Endothelial cell (in vitro differentiated cells): ENCODE data around the gene PRR20G. TPM values are rescaled to one million over a fixed set of nuclear protein-coding genes. Genes with fewer than 3 reads are reported as not detected.
"Not testable (repeated sequence)": the region's sequence is repeated elsewhere in the genome, so short reads cannot be mapped to it uniquely, and the experiment has no call there.

ENCODE experiments used
- DNase-seq: peaks from one replicate; pipeline ENCODE4 v3.0.0; 2021; ENCODE audit warnings: low spot score
- H3K27ac Mint-ChIP-seq: one replicate; pipeline ENCODE4 v1.8.0; 2021; ENCODE audit warnings: mixed read lengths, inconsistent platforms; ENCODE audit not compliant: unreplicated experiment
- H3K27me3 Mint-ChIP-seq: one replicate; pipeline ENCODE4 v1.8.0; 2021; ENCODE audit warnings: mild to moderate bottlenecking, moderate library complexity, mixed read lengths, inconsistent platforms; ENCODE audit not compliant: unreplicated experiment
- H3K36me3 Mint-ChIP-seq: one replicate; pipeline ENCODE4 v1.8.0; 2021; ENCODE audit warnings: mild to moderate bottlenecking, low read depth, mixed read lengths, inconsistent platforms; ENCODE audit not compliant: unreplicated experiment
- H3K4me1 Mint-ChIP-seq: one replicate; pipeline ENCODE4 v1.8.0; 2021; ENCODE audit warnings: mild to moderate bottlenecking, mixed read lengths, inconsistent platforms; ENCODE audit not compliant: unreplicated experiment
- H3K4me3 Mint-ChIP-seq: one replicate; pipeline ENCODE4 v1.8.0; 2021; ENCODE audit warnings: mild to moderate bottlenecking, mixed read lengths, inconsistent platforms; ENCODE audit not compliant: unreplicated experiment
- H3K9me3 Mint-ChIP-seq: one replicate; pipeline ENCODE4 v1.8.0; 2021; ENCODE audit warnings: mixed read lengths, inconsistent platforms; ENCODE audit not compliant: unreplicated experiment
- total RNA-seq: library from RNA; stranded (reverse); fragmentation: NEBNext Ultra II Directional; extraction: Animal tissue kit (Norgen Biotek cat#: 25700); gene quantifications from one replicate; pipeline ENCODE4 v1.2.1, GENCODE V29; 2021; ENCODE audit not compliant: unreplicated experiment
- TF ChIP-seq, protein P1 (sequence below): fragments of 200-600 bp; sonication (generic); IDR thresholded peaks from one replicate; pipeline ENCODE4 v1.5.0; 2021; ENCODE audit warnings: antibody characterized with exemption; ENCODE audit not compliant: unreplicated experiment

PRR20G gene
- total RNA-seq, 1 donor from 2014 or later = not detected

DNA sequence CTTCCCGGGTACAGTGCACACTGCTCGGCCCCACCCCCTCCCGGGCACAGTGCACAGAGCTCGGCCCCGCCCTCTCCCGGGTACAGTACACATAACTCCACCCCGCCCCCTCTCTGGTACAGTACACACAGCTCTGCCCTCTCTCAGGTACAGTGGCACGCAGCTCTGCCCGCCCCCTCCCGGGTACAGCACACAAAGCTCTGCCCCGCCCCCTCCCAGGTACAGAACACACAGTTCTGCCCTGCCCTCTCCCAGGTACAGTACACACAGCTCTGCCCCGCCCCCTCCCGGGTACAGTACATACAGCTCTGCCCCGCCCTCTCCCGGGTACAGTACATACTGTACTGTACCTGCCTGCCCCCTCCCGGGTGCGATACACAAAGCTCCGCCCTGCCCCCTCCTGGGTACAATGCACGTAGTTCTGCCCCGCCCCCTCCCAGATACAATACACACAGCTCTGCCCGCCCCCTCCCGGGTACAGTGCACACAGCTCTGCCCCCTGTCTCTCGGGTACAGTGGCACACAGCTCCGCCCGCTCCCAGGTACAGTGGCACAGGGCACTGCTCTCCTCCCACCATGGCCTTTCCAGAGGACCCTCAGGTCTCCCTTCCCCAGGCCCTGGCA is 16.4 kb upstream of the PRR20G start:
- H3K27ac Mint-ChIP-seq = no peak overlapping the region
- no peak overlapping the region for H3K4me3 Mint-ChIP-seq
- no peaks in the 10 kb centered on the region for H3K4me1 Mint-ChIP-seq
- TF ChIP-seq, protein P1, sequence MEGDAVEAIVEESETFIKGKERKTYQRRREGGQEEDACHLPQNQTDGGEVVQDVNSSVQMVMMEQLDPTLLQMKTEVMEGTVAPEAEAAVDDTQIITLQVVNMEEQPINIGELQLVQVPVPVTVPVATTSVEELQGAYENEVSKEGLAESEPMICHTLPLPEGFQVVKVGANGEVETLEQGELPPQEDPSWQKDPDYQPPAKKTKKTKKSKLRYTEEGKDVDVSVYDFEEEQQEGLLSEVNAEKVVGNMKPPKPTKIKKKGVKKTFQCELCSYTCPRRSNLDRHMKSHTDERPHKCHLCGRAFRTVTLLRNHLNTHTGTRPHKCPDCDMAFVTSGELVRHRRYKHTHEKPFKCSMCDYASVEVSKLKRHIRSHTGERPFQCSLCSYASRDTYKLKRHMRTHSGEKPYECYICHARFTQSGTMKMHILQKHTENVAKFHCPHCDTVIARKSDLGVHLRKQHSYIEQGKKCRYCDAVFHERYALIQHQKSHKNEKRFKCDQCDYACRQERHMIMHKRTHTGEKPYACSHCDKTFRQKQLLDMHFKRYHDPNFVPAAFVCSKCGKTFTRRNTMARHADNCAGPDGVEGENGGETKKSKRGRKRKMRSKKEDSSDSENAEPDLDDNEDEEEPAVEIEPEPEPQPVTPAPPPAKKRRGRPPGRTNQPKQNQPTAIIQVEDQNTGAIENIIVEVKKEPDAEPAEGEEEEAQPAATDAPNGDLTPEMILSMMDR = no peak
- DNase-seq = no peak
- H3K27me3 Mint-ChIP-seq = peaks cover 4% of the 10 kb centered on the region
- no peaks in the 10 kb centered on the region for H3K9me3 Mint-ChIP-seq
- no peaks in the 10 kb centered on the region for H3K36me3 Mint-ChIP-seq

DNA sequence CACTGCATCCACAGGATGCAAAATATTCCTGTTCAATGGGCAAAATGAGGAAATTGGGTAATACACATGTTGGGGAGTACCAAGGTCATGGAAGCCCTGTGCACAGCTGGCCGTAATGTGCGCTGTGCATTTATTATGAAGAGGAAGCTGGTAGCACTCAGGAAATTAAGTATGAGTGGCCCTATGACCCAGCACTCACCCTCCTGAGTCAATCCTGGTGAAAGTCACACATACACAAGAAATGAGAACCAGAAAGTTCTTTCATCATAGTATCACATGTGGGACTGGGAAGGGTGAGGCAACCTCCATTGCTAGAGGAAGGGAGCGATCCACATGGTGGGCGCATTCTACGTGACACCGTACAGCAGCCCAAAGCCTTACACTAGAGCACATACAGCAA is 11.4 kb upstream of the PRR20G start:
- H3K27ac Mint-ChIP-seq = no peak overlapping the region
- H3K9me3 Mint-ChIP-seq = no peaks in the 10 kb centered on the region
- no peak for DNase-seq
- no peaks in the 10 kb centered on the region for H3K4me1 Mint-ChIP-seq
- no peak overlapping the region for H3K4me3 Mint-ChIP-seq
- H3K36me3 Mint-ChIP-seq = no peaks in the 10 kb centered on the region
- TF ChIP-seq, protein P1 = no peak
- H3K27me3 Mint-ChIP-seq = no peaks in the 10 kb centered on the region

DNA sequence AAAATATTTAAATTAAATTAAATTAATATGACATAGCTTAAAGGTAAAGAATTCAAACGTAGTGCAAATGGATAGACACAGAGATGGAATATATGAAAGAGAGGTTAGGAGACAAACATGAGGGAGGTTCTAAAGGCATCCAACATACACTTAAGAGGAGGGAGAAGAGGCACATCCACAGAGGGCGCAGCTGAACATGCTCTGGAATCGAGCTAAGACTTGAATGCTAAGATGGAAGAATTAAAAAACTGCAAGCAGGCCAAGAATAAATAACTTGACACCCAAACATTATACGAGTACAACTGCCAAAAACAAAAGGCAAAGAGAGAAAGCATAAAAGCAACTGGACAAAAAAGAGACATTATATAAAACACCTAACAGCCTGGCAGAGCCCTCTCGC is 9.1 kb upstream of the PRR20G start:
- Mint-ChIP-seq H3K27me3 (peaks cover 1% of the 10 kb centered on the region), H3K36me3 (no peaks in the 10 kb centered on the region)

DNA sequence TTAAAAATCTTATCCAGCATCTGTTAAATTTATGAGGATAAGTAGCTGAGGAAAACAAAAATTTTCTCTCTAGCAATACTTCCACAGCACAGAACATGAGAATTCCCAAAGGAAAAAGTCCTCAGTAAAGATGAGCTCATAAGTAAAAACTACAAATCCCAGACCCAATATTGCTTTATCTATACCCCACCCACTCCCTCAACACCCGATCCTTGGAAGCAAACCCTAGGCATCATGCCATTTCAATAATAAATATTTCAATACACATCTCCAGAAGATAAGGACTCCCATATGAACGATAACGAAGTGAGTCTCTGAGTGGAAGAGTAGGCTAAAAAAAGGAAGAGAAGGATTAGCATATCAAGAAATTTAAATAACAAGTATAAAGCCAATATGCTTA is 8.3 kb upstream of the PRR20G start:
- H3K4me1 Mint-ChIP-seq = no peaks in the 10 kb centered on the region
- H3K27ac Mint-ChIP-seq = no peak overlapping the region
- TF ChIP-seq, protein P1 = no peak
- no peak for DNase-seq
- H3K27me3 Mint-ChIP-seq = peaks cover 1% of the 10 kb centered on the region
- no peak overlapping the region for H3K4me3 Mint-ChIP-seq
- H3K36me3 Mint-ChIP-seq = no peaks in the 10 kb centered on the region
- no peaks in the 10 kb centered on the region for H3K9me3 Mint-ChIP-seq

More for the DNA sequence above, 9.1 kb upstream of the PRR20G start:
- TF ChIP-seq, protein P1 = no peak
- no peak overlapping the region for H3K4me3 Mint-ChIP-seq
- no peak for DNase-seq
- H3K4me1 Mint-ChIP-seq = no peaks in the 10 kb centered on the region
- H3K27ac Mint-ChIP-seq = no peak overlapping the region
- no peaks in the 10 kb centered on the region for H3K9me3 Mint-ChIP-seq

DNA sequence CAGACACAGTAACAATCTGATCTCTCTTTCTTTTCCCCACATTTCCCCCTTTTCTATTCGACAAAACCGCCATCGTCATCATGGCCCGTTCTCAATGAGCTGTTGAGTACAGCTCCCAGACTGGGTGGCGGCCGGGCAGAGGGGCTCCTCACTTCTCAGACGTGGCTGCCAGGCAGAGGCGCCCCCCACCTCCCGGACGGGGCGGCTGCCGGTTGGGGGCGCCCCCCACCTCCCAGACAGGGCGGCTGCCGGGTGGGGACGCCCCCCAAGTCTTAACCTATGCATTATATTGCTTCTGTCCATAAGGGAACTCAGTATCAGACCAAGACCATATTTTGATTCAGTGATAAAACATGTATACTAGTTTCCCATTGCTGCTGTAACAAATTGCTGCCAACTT is 5.8 kb upstream of the PRR20G start:
- not testable (repeated sequence) for H3K4me3 Mint-ChIP-seq, DNase-seq, H3K36me3 Mint-ChIP-seq, H3K27ac Mint-ChIP-seq, H3K4me1 Mint-ChIP-seq, H3K27me3 Mint-ChIP-seq, H3K9me3 Mint-ChIP-seq
